Measurements from ENCODE around the gene SHB. TPM values are rescaled to one million over a fixed set of nuclear protein-coding genes. Genes with fewer than 3 reads are reported as not detected.

The SHB gene
- total RNA-seq, 1 experiment from 2014 or later, result 28.7 TPM

DNA sequence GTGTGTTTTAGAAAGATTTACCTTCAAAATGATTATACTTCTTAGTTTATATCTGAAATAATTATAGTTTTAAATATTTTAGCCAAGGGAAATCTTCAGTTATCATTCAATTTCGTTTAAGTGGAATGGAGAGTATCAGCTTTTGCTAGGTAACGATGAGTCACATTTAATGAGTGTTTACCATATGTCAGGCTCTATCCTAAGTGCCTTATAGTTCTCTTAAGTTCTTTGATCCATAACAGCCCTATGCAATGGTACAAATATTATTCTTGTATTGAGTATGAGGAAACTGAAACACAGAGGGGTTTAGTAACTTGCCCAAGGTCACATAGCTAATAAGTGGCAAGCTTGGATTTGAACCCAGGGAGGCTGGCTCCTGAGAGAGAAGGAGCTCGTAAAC lies 37.5 kb upstream of the SHB start:
- ChIA-PET POLR2A (no interaction called here), RAD21 (ENCODE audit: low non-redundant PET in 1 of 2, low total read pairs in 2 of 2, uncharacterized antibody in 2 of 2, unreplicated experiment in 2 of 2) (no interaction called here), CTCF (interaction anchor here (1.0 to 1.5 kb wide), 2 partner anchors 18 kb away, joined by 3 to 5 read pairs; no protein-coding TSS in a partner anchor)
- Histone ChIP-seq H3K27ac (ENCODE audit: low read depth, low read length) (no peak overlapping the region), H4K20me1 (ENCODE audit: insufficient read depth) (no peaks in the 10 kb centered on the region), H3K27me3 (ENCODE audit: insufficient read depth, low read length) (no peaks in the 10 kb centered on the region), H3K79me2 (ENCODE audit: insufficient read depth, low read length) (no peaks in the 10 kb centered on the region), H3K4me3 (replicated peaks in 1 of 2; ENCODE audit: low read depth in 1 of 2, low read length in 2 of 2) (no peak overlapping the region), H3K9ac (ENCODE audit: low read length) (no peak overlapping the region), H2AFZ (ENCODE audit: low read depth, low read length, poor library complexity, severe bottlenecking) (no peak overlapping the region), H3K9me2 (ENCODE audit: insufficient read depth) (no peaks in the 10 kb centered on the region), H3K4me1 (ENCODE audit: control insufficient read depth in 1 of 2, insufficient read depth in 2 of 2, low read length in 2 of 2) (no peaks in the 10 kb centered on the region), H3K9me3 (ENCODE audit: control insufficient read depth in 1 of 2, insufficient read depth in 1 of 2, low read depth in 1 of 2, low read length in 2 of 2) (no peaks in the 10 kb centered on the region), H3K36me3 (ENCODE audit: control insufficient read depth in 1 of 2, insufficient read depth in 2 of 2, low read length in 2 of 2) (no peaks in the 10 kb centered on the region), H3K4me2 (ENCODE audit: low read length) (no peak overlapping the region)
- no peak for TF ChIP-seq SIN3A (IDR thresholded peaks at IDR 0.05; ENCODE audit: low read depth)
- TF ChIP-seq, protein P1, sequence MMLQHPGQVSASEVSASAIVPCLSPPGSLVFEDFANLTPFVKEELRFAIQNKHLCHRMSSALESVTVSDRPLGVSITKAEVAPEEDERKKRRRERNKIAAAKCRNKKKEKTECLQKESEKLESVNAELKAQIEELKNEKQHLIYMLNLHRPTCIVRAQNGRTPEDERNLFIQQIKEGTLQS (IDR thresholded peaks at IDR 0.05), result no peak
- no peak for TF ChIP-seq RAD21 (IDR thresholded peaks at IDR 0.05; ENCODE audit: low read depth)
- no peak for TF ChIP-seq FOSL1 (IDR thresholded peaks at IDR 0.05; ENCODE audit: low read depth)
- no peak for TF ChIP-seq CEBPB (IDR thresholded peaks at IDR 0.05; ENCODE audit: low read depth)
- TF ChIP-seq, protein P2, sequence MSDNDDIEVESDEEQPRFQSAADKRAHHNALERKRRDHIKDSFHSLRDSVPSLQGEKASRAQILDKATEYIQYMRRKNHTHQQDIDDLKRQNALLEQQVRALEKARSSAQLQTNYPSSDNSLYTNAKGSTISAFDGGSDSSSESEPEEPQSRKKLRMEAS (IDR thresholded peaks at IDR 0.05), result no peak
- TF ChIP-seq, protein P3, sequence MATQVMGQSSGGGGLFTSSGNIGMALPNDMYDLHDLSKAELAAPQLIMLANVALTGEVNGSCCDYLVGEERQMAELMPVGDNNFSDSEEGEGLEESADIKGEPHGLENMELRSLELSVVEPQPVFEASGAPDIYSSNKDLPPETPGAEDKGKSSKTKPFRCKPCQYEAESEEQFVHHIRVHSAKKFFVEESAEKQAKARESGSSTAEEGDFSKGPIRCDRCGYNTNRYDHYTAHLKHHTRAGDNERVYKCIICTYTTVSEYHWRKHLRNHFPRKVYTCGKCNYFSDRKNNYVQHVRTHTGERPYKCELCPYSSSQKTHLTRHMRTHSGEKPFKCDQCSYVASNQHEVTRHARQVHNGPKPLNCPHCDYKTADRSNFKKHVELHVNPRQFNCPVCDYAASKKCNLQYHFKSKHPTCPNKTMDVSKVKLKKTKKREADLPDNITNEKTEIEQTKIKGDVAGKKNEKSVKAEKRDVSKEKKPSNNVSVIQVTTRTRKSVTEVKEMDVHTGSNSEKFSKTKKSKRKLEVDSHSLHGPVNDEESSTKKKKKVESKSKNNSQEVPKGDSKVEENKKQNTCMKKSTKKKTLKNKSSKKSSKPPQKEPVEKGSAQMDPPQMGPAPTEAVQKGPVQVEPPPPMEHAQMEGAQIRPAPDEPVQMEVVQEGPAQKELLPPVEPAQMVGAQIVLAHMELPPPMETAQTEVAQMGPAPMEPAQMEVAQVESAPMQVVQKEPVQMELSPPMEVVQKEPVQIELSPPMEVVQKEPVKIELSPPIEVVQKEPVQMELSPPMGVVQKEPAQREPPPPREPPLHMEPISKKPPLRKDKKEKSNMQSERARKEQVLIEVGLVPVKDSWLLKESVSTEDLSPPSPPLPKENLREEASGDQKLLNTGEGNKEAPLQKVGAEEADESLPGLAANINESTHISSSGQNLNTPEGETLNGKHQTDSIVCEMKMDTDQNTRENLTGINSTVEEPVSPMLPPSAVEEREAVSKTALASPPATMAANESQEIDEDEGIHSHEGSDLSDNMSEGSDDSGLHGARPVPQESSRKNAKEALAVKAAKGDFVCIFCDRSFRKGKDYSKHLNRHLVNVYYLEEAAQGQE (IDR thresholded peaks at IDR 0.05; ENCODE audit: low read depth), result no peak
- TF ChIP-seq SRF (IDR thresholded peaks at IDR 0.05; ENCODE audit: low read depth), result no peak
- no peak for TF ChIP-seq SP1 (IDR thresholded peaks at IDR 0.05; ENCODE audit: low read depth)
- intact Hi-C loops (cut with micrococcal nuclease), result no loop called here
- no TSS peak for BruUV-seq (replicated peaks)
- ATAC-seq (no peak), DNase-seq (ENCODE audit: low read depth, low spot score) (no peak)
